HPDE6-E6E7 (cell line): ENCODE measurements around the gene DVL1.
A peak's percentile ranks its signal among the peaks of the same experiment; 100 is the strongest.

Experiments
- DNase-seq: peaks from one replicate; pipeline ENCODE4 v3.0.0; 2011; ENCODE audit warnings: missing footprints; ENCODE audit errors: extremely low spot score

The DVL1 gene

GRCh38 chr1:1356796-1357401 lies 7.7 kb upstream of the DVL1 start:
- DNase-seq: no peak

GRCh38 chr1:1356166-1356795 lies 7.1 kb upstream of the DVL1 start:
- DNase-seq: no peak

- DNase-seq: no peak
These were observed 6.2 kb upstream of the DVL1 start for GRCh38 chr1:1355416-1355815.

- no peak for DNase-seq
These were observed 5.3 kb upstream of the DVL1 start for GRCh38 chr1:1354271-1355247.

GRCh38 chr1:1353389-1354151 lies 4.4 kb upstream of the DVL1 start:
- no peak for DNase-seq

GRCh38 chr1:1352786-1353388 lies 3.7 kb upstream of the DVL1 start:
- DNase-seq: no peak

- DNase-seq: no peak
These were observed 2.6 kb upstream of the DVL1 start for GRCh38 chr1:1351511-1352427.

GRCh38 chr1:1348420-1349255 lies 580 bp downstream of the DVL1 start:
- DNase-seq: no peak

GRCh38 chr1:1347663-1348419 lies 1.4 kb downstream of the DVL1 start:
- no peak for DNase-seq

- DNase-seq: no peak
These were observed 2.1 kb downstream of the DVL1 start for GRCh38 chr1:1347026-1347595.

GRCh38 chr1:1346501-1346890 lies 2.7 kb downstream of the DVL1 start:
- DNase-seq: no peak

GRCh38 chr1:1345860-1346500 lies 3.2 kb downstream of the DVL1 start:
- no peak for DNase-seq

GRCh38 chr1:1345384-1345783 lies 3.8 kb downstream of the DVL1 start:
- no peak for DNase-seq

- DNase-seq: peak; percentile 99
These were observed 4.4 kb downstream of the DVL1 start for GRCh38 chr1:1344655-1345361.

- no peak for DNase-seq
These were observed 5.3 kb downstream of the DVL1 start for GRCh38 chr1:1343811-1344421.

GRCh38 chr1:1342584-1343115 lies 6.6 kb downstream of the DVL1 start:
- no peak for DNase-seq
